Measurements from ENCODE around the gene POU2F1.

The POU2F1 gene

DNA sequence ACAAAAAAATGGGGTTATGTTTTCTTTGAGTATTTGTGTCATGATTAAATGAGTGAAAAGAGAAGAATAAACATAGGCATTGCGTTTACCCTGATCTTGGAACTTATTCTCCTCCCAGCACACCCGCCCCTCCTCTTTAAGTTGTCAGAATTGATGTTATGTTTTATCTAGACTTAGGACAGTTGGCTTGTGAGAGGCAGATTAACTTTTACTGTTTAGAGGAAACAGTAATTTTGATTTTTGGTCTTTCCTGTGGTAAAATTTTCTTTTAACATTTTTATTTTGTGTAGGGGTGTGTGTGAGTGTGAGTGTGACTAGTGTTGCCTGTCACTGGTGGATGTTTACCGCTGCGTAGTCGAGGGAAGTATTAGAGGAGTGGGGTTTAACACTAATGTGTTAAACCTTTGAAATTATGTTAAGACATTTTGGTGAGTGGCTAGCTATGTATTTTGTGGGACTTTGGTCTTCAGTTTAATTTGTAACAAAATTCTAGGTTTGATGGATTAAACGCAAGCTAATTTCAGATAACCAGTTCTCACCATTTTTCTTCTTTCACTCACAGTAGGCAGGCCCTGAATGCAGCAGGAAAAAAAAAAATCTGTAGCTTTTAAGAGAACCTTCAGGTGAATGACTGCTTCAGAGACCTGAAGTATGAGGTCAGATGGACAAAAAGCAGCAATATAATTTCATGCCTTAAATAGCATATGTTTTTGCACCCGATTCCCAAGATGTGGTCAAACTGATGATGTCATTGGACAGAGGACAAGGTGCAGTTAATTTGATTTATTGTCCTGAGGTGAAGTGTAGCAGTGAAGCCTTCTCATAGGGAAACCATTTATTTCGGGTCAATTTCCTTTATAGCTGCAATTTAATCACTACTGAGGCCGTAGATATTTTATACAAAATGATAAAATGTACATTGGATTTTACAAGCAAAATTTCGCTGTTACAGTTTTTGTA lies 2.7 kb downstream of the POU2F1 start (continued):
- TF ChIP-seq, protein P1, sequence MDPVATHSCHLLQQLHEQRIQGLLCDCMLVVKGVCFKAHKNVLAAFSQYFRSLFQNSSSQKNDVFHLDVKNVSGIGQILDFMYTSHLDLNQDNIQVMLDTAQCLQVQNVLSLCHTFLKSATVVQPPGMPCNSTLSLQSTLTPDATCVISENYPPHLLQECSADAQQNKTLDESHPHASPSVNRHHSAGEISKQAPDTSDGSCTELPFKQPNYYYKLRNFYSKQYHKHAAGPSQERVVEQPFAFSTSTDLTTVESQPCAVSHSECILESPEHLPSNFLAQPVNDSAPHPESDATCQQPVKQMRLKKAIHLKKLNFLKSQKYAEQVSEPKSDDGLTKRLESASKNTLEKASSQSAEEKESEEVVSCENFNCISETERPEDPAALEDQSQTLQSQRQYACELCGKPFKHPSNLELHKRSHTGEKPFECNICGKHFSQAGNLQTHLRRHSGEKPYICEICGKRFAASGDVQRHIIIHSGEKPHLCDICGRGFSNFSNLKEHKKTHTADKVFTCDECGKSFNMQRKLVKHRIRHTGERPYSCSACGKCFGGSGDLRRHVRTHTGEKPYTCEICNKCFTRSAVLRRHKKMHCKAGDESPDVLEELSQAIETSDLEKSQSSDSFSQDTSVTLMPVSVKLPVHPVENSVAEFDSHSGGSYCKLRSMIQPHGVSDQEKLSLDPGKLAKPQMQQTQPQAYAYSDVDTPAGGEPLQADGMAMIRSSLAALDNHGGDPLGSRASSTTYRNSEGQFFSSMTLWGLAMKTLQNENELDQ (tag by site-specific recombination; IDR thresholded peaks at IDR 0.05; ENCODE audit: low read depth) = no peak
- TF ChIP-seq ZNF133 (tag by site-specific recombination; IDR thresholded peaks at IDR 0.05) = no peak
- TF ChIP-seq ZNF621 (tag by site-specific recombination; IDR thresholded peaks at IDR 0.05) = no peak
- TF ChIP-seq ZNF426 (tag by site-specific recombination; IDR thresholded peaks at IDR 0.05) = no peak
- TF ChIP-seq ZNF660 (tag by site-specific recombination; IDR thresholded peaks at IDR 0.05) = 0 out of 2 replicates have a peak, but pooled peaks have one; percentile 43
- peak; percentile 99 for TF ChIP-seq PRDM6 (tag by site-specific recombination; IDR thresholded peaks at IDR 0.05)
- peak; percentile 60; the same call in 1 of the 2 replicates for TF ChIP-seq KLF17 (tag by site-specific recombination; IDR thresholded peaks at IDR 0.05)
- TF ChIP-seq ZNF785 (tag by site-specific recombination; IDR thresholded peaks at IDR 0.05) = no peak
- TF ChIP-seq SCRT1 (tag by site-specific recombination; IDR thresholded peaks at IDR 0.05; ENCODE audit: borderline replicate concordance) = no peak
- peak; percentile 72 for TF ChIP-seq KLF10 (tag by site-specific recombination; IDR thresholded peaks at IDR 0.05)
- TF ChIP-seq ZNF239 (tag by site-specific recombination; IDR thresholded peaks at IDR 0.05) = no peak
- TF ChIP-seq GLIS1 (tag by site-specific recombination; IDR thresholded peaks at IDR 0.05) = no peak
- TF ChIP-seq ZNF311 (tag by site-specific recombination; IDR thresholded peaks at IDR 0.05; ENCODE audit: borderline replicate concordance) = no peak
- TF ChIP-seq ZSCAN23 (tag by site-specific recombination; IDR thresholded peaks at IDR 0.05) = no peak
- no peak for TF ChIP-seq ZFP3 (tag by site-specific recombination; IDR thresholded peaks at IDR 0.05; ENCODE audit: low read depth)
- TF ChIP-seq, protein P2, sequence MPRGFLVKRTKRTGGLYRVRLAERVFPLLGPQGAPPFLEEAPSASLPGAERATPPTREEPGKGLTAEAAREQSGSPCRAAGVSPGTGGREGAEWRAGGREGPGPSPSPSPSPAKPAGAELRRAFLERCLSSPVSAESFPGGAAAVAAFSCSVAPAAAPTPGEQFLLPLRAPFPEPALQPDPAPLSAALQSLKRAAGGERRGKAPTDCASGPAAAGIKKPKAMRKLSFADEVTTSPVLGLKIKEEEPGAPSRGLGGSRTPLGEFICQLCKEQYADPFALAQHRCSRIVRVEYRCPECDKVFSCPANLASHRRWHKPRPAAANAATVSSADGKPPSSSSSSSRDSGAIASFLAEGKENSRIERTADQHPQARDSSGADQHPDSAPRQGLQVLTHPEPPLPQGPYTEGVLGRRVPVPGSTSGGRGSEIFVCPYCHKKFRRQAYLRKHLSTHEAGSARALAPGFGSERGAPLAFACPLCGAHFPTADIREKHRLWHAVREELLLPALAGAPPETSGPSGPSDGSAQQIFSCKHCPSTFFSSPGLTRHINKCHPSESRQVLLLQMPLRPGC (tag by site-specific recombination; IDR thresholded peaks at IDR 0.05) = peak; percentile 81
- TF ChIP-seq ZBTB20 (tag by site-specific recombination; IDR thresholded peaks at IDR 0.05) = no peak
- peak; percentile 35 for TF ChIP-seq SP3 (tag by site-specific recombination; IDR thresholded peaks at IDR 0.05)
- TF ChIP-seq ZNF560 (tag by site-specific recombination; IDR thresholded peaks at IDR 0.05; ENCODE audit: borderline replicate concordance) = no peak
- TF ChIP-seq ZFP37 (tag by site-specific recombination; IDR thresholded peaks at IDR 0.05) = no peak
- TF ChIP-seq ZNF548 (tag by site-specific recombination; IDR thresholded peaks at IDR 0.05) = no peak
- no peak for TF ChIP-seq ZNF677 (tag by site-specific recombination; IDR thresholded peaks at IDR 0.05)
- no peak for TF ChIP-seq ZNF791 (tag by site-specific recombination; IDR thresholded peaks at IDR 0.05)
- TF ChIP-seq ZNF280C (tag by site-specific recombination; IDR thresholded peaks at IDR 0.05) = no peak
- no peak for TF ChIP-seq ZNF202 (tag by site-specific recombination; IDR thresholded peaks at IDR 0.05; ENCODE audit: borderline replicate concordance)
- TF ChIP-seq ZNF138 (tag by site-specific recombination; IDR thresholded peaks at IDR 0.05; ENCODE audit: borderline replicate concordance) = no peak
- no peak for TF ChIP-seq RBAK (tag by site-specific recombination; IDR thresholded peaks at IDR 0.05)
- TF ChIP-seq ZNF221 (tag by site-specific recombination; IDR thresholded peaks at IDR 0.05; ENCODE audit: borderline replicate concordance) = no peak

All from HEK293 (cell line).